Measurements from ENCODE around the gene CNIH3. TPM values are rescaled to one million over a fixed set of nuclear protein-coding genes. Genes with fewer than 3 reads are reported as not detected.

Gene CNIH3
- total RNA-seq, 4 donors from 2014 or later, result 1.1 to 7.6 (median 2.0) TPM; not detected in 1

DNA sequence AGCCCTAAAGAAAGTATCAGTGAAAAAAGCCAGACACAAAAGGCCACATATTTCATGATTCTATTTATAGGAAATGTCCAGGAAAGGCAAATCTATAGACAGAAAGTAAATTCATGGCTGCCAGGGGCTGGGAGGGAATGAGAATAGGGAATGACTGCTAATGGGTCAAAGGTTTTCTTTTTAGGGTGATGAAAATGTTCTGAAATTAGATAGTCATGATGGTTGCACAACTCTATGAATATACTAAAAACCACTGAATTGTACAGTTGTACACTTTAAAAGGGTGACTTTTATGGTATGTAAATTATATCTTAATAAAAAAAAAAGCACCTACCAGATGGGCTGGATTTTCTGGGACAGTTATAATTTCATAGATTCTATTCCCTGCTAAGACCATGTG lies 114.8 kb downstream of the CNIH3 start:
- TF ChIP-seq, protein P1, sequence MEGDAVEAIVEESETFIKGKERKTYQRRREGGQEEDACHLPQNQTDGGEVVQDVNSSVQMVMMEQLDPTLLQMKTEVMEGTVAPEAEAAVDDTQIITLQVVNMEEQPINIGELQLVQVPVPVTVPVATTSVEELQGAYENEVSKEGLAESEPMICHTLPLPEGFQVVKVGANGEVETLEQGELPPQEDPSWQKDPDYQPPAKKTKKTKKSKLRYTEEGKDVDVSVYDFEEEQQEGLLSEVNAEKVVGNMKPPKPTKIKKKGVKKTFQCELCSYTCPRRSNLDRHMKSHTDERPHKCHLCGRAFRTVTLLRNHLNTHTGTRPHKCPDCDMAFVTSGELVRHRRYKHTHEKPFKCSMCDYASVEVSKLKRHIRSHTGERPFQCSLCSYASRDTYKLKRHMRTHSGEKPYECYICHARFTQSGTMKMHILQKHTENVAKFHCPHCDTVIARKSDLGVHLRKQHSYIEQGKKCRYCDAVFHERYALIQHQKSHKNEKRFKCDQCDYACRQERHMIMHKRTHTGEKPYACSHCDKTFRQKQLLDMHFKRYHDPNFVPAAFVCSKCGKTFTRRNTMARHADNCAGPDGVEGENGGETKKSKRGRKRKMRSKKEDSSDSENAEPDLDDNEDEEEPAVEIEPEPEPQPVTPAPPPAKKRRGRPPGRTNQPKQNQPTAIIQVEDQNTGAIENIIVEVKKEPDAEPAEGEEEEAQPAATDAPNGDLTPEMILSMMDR (IDR thresholded peaks at IDR 0.05; ENCODE audit: low read depth), result no peak

DNA sequence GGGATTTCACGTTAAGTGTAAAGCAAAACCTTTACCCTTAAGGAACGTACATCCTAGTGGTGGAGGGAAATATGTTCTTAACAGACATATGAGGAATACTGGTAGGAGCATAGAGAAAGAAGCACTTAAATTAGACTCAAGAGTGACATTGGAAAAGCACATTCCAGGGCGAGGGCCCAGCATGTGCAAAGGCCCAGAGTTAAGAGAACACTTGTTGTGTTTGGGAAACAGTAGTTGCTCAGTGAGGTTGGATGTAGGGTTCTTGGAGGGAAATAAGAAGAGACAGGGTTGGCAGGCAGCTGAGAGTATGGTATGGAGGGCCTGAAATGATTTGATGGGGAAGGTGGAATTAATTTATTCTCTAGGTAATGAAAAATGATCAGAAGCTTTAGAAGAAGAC lies 115.5 kb downstream of the CNIH3 start:
- TF ChIP-seq, protein P1 (IDR thresholded peaks at IDR 0.05; ENCODE audit: low read depth), result no peak

DNA sequence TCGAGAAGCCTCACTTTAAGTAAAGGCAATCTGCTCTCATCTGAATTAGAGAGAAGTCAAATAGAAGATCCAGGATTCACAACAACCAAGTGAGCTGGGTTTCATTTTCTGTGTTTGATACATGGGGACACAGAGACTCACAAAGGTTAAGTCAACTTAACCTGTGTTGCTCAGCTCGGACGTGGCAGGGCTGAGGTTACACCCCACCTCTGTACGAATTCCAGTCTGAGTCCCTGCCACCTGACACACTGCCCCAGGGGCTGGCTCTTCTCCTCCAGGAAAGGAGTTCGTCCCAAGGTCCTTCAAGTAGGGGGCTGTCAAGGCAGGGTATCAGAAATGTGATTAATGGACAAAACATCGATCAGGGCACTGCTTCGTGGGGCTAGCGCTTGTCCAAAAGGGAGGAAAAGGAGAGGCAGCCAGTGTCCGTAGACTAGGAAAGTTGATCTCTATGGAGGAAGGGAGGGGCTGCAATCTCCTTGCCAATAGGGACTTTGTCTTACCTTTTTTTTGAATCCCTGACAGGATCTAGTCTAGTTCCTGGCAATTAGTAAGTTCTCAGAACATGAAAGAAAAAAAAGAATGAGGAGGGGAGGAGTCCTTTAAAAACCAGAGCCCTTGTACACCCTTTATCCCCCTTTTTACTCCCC lies 116.4 kb downstream of the CNIH3 start:
- TF ChIP-seq, protein P1 (IDR thresholded peaks at IDR 0.05; ENCODE audit: low read depth), result no peak

DNA sequence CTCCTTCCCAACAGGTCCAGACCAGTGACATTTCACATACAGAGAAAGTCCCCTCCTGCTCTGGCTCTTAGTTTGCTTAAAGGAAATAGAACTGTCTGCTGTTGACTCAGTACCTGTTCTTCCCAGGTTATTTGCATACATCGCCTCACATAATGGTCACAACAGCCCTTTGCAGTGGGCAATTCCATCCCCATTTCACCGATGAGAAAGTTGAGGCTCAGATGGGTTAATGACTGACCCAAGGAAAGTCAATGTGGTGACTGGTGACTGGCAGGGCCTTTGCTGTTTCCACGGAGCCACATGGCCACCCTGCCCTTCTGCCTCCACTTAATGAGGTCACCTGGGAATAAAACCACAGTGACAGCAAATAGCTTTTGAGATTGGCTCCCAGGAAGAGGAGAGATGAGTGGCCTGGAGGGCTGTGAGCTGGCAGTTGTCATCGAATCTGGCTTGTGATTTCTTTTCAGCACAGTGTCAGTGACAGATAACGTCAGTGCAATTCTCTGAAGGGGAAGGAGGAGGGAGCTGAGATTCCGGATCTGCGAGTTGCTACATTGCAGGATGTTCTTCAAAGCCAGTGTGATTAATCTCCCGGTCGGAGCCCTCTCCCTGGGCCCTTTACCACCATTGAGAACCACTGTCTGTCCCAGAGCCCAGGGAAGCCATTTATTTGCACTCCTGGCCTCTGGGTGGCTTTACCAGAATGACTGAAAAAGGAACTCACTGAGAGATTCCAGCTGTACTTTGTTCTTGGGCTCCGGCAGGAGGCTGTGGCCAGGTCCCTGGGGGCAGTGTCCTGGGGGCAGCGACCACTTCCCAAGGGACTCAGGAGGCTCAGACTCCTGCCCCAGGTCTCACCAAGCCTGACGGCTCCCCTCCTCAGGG lies 117.2 kb downstream of the CNIH3 start:
- TF ChIP-seq, protein P1 (IDR thresholded peaks at IDR 0.05; ENCODE audit: low read depth), result no peak

DNA sequence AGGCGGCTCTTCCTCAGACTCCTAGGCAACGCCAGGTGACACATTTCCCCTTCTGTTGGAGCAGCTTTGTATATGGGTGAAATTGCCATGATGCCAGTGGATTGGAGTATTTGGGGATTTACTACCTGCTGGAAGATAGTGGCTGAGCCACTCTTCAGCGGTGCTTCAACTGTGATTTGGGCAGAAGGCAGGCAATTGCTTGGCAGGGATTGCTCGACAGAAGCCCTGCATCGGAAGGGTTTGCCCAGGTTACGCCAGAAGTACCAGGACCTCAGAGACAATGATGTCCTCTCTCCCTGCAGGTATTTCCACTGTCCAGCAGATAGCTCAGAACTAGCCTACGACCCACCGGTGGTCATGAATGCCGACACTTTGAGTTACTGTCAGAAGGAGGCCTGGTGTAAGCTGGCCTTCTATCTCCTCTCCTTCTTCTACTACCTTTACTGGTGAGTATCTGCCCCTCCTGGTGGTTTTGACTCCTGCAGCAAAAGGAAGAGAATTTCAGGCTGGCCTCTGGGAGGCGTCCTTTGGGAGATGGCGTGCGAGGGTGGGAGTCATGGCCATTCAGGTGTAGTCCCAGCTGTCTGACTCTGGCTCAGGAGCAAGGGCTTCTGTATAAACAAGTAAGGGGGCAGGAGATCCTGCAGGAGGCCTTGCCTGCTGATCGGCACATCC lies 118.3 kb downstream of the CNIH3 start:
- TF ChIP-seq, protein P1 (IDR thresholded peaks at IDR 0.05; ENCODE audit: low read depth), result no peak

DNA sequence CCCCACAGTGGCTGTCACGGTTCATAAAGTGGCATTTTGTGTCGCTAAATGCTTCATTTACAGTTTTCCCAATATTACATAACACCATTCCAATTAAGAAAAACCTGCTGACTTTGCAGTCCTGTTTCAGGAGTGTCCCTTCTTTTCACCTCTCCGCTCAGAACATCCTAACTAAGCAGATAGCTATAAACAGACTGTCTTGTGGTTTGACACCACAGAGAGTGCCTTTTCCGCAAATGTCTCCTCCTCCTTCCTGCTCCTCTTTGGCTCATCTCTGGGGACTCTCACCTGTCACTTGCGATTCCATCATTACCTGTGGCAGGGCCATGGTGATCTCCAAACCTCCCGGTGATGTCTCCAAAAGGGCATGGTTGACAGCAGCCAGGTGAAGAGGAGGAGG lies 119.0 kb downstream of the CNIH3 start:
- TF ChIP-seq, protein P1 (IDR thresholded peaks at IDR 0.05; ENCODE audit: low read depth), result no peak

Data from subcutaneous adipose tissue (tissue), 4 donors.